BE2C (cell line): ENCODE measurements around the gene CA11.

Source experiments
- DNase-seq: peaks from one replicate; pipeline ENCODE4 v3.0.0-alpha.2; 2020
- H3K27me3 ChIP-seq: fragments of 250-450 bp; sonication (Bioruptor Pico); 2 replicates; pipeline ENCODE4 v1.5.1; 2020; ENCODE audit warnings: mild to moderate bottlenecking
- H3K36me3 ChIP-seq: fragments of 250-450 bp; sonication (Bioruptor Pico); 2 replicates; pipeline ENCODE4 v1.5.1; 2020; ENCODE audit warnings: mild to moderate bottlenecking
- H3K4me1 ChIP-seq: fragments of 250-450 bp; sonication (Bioruptor Pico); 2 replicates; pipeline ENCODE4 v1.5.1; 2020
- H3K4me3 ChIP-seq: 2 replicates; pipeline ENCODE4 v1.5.1; 2011; ENCODE audit warnings: low read depth, low read length
- H3K9me3 ChIP-seq: fragments of 250-450 bp; sonication (Bioruptor Pico); 2 replicates; pipeline ENCODE4 v1.5.1; 2020
- CTCF ChIP-seq: IDR thresholded peaks from 2 replicates; pipeline ENCODE4 v1.5.1; 2012; ENCODE audit warnings: mild to moderate bottlenecking, low read depth, low read length

The CA11 gene

DNA sequence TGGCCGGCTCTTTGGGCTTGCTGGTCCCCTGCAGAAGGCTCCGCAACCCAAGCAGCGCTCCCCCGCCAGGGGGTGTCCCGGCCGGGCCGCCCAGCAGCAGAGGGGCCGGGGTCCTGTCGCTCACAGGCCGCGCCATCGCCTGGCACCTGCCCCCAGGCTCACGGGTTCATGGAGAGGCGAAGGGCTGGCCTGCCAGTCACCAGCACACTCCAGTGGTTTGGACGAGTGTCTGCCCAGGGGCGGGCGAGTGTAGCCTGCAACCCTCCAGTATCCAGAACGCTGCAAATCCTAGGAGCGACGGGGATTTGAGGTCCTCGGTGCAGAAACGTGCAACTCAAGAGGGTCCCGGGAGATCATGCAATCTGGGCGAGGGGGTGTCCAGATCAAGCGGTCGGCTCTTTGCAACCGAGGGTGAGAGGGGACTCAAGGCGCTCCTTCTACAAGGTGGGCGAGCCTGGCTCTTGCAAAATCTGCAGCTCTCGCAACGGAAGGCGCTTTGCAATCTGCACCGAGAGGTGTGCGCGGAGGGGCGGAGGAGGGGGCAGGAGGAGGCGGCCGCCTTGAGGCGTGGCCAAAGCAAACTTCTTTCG is 9.0 kb downstream of the CA11 start, which contains the start of gene DBP:
DBP (minus strand) TSS at position 521 of the 590 bp plus-strand sequence; CDS start at position 136, 385 bp downstream.
- H3K27me3 ChIP-seq: no peaks in the 10 kb centered on the region
- no peak; the same call in 1 of the 2 replicates for TF ChIP-seq CTCF
- peak; percentile 65 for DNase-seq
- H3K4me1 ChIP-seq: peaks cover 22% of the 10 kb centered on the region
- no peaks in the 10 kb centered on the region for H3K36me3 ChIP-seq
- H3K9me3 ChIP-seq: no peaks in the 10 kb centered on the region
- peak within 1 kb of the TSS; percentile 65 for H3K4me3 ChIP-seq

DNA sequence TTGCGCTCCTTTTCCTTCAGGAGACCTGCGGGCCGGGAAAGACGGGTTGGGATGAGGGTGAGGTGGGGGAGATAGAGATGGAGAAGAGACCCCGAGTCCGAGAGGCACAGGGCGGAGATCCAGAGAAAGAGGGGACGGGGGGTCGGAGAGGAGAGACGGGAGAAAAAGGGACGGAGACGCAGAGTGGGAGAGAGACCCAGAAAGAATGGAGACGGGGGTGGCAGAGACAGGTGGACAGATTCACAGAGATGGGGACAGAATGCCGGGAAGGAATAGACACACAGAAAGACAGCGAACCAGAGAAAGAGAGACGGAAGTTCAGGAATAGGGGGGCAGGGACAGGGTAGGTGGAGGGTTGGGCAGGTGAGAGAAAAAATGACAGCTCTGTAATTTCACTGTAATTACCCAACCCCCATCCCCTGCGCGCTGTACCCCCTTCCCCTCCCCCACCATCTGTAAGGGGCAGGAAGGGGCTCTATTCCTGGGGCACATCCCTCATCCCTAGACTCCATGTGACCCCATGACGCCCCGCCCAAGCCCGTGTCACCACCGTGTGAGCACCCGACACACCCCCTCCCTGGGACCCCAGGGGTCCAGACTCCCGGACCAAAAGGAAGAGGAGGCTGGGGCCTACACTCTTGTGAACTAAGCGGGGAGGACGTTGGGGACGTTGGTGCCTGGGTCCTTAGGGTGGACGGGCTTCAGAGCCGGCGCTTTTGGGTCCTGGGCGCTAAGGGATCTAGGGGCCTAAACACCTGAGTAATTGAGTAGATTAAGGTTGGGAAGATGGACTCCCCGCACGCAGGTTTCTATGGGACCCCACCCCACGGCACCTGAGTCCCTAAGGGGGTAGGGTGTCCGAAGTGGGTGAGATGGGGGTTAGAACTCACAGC is 9.8 kb downstream of the CA11 start:
- Histone ChIP-seq H3K36me3 (no peaks in the 10 kb centered on the region), H3K4me3 (peak overlapping the region; percentile 65), H3K9me3 (no peaks in the 10 kb centered on the region), H3K27me3 (no peaks in the 10 kb centered on the region), H3K4me1 (peaks cover 22% of the 10 kb centered on the region)
- no peak for DNase-seq
- TF ChIP-seq CTCF: no peak

- Histone ChIP-seq H3K27me3 (no peaks in the 10 kb centered on the region), H3K9me3 (no peaks in the 10 kb centered on the region), H3K4me3 (peak overlapping the region; percentile 65), H3K36me3 (no peaks in the 10 kb centered on the region), H3K4me1 (peaks cover 24% of the 10 kb centered on the region)
- peak; percentile 79 for DNase-seq
- no peak for TF ChIP-seq CTCF
Measured at GRCh38 chr19:48635263-48635965, 10.6 kb downstream of the CA11 start.

DNA sequence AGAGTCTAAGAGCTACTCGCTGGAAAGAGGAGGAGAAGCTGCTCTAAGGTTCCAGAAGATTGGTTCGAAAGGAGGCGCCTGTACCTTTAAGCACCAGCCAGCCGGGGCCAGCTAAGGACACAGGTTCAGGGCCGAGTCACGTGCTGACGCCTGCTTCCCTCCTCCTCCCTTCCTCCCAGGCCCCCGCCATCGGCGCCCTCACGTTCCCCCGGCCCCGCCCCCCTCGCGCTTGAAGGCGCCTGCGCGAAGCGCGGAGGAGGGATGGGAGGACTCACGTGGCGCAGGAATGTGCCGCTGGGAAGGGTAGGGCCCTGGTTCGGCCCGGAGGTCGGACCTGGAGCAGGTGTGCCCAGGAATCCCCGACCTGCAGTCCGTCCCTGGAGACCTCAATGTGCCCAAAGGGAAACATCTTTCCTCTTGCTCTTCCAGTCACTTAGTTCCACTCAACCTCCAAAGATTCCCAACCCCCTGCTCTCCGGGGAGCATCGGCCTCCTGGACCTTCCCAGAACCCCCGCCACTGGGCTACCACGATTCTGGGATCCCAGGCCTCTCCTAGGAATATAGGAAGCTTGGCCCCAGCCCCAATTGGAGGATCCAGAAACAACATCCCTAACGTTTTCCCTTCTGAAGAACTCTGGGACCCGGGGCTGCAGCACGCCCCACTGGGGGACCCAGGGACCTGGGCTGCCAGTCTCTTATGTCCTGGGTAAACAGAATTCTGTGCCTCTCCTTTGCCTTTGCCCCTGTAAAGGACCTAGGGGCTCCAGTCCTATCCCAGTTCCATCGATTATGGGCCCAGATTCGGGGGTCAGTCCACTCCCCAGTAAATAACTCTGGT is 11.3 kb downstream of the CA11 start:
- TF ChIP-seq CTCF: no peak
- H3K4me3 ChIP-seq: peak overlapping the region; percentile 45
- H3K4me1 ChIP-seq: peaks cover 27% of the 10 kb centered on the region
- no peaks in the 10 kb centered on the region for H3K27me3 ChIP-seq
- DNase-seq: peak; percentile 96
- no peaks in the 10 kb centered on the region for H3K36me3 ChIP-seq
- H3K9me3 ChIP-seq: no peaks in the 10 kb centered on the region

GRCh38 chr19:48634036-48634342 is 12.0 kb downstream of the CA11 start:
- Histone ChIP-seq H3K4me1 (peaks cover 27% of the 10 kb centered on the region), H3K9me3 (no peaks in the 10 kb centered on the region), H3K27me3 (no peaks in the 10 kb centered on the region), H3K36me3 (no peaks in the 10 kb centered on the region), H3K4me3 (peak overlapping the region; percentile 45)
- no peak for TF ChIP-seq CTCF
- DNase-seq: no peak
